Calu3 (cell line): Measurements from ENCODE around the gene DSE. TPM values are rescaled to one million over a fixed set of nuclear protein-coding genes. Genes with fewer than 3 reads are reported as not detected.
A peak's percentile ranks its signal among the peaks of the same experiment; 100 is the strongest.

ENCODE experiments used
- BruUV-seq: library from RNA; stranded (reverse); fragments of 400-500 nt; replicated peaks from 2 replicates; lab custom pipeline; 2021; lab: Mats Ljungman, UMichigan
- CTCF ChIA-PET: fragments of 300-600 bp; sonication (Branson Sonifier 250); formaldehyde crosslinking; loops from one replicate; lab custom pipeline; 2022; ENCODE audit warnings: antibody characterized with exemption; lab: Charles Lee
- DNase-seq: peaks from one replicate; pipeline ENCODE4 v3.0.0; 2022
- H3K27ac Mint-ChIP-seq: one replicate; pipeline ENCODE4 v1.8.0; 2022; ENCODE audit warnings: mixed read lengths; ENCODE audit not compliant: unreplicated experiment
- H3K27me3 Mint-ChIP-seq: one replicate; pipeline ENCODE4 v1.8.0; 2022; ENCODE audit warnings: mixed read lengths; ENCODE audit not compliant: unreplicated experiment
- H3K36me3 Mint-ChIP-seq: one replicate; pipeline ENCODE4 v1.8.0; 2022; ENCODE audit warnings: mild to moderate bottlenecking, moderate library complexity, mixed read lengths; ENCODE audit not compliant: insufficient read depth, unreplicated experiment
- H3K4me1 Mint-ChIP-seq: one replicate; pipeline ENCODE4 v1.8.0; 2022; ENCODE audit warnings: mild to moderate bottlenecking, low read depth, mixed read lengths; ENCODE audit not compliant: unreplicated experiment
- H3K4me3 Mint-ChIP-seq: one replicate; pipeline ENCODE4 v1.8.0; 2022; ENCODE audit warnings: mild to moderate bottlenecking, low read depth, moderate library complexity, mixed read lengths; ENCODE audit not compliant: unreplicated experiment
- H3K9me3 Mint-ChIP-seq: one replicate; pipeline ENCODE4 v1.8.0; 2022; ENCODE audit warnings: low read depth, mixed read lengths; ENCODE audit not compliant: unreplicated experiment
- intact Hi-C: fragments of 100-400 bp; cut with micrococcal nuclease; formaldehyde crosslinking; loops from one replicate; pipeline ENCODE4 v1.10.0; 2022; ENCODE audit not compliant: unreplicated experiment
- total RNA-seq: library from RNA; stranded (reverse); gene quantifications from 2 replicates; pipeline ENCODE4 v1.2.3, GENCODE V29; 2022
- TF ChIP-seq, protein P1 (sequence below): fragments of 200-600 bp; IDR thresholded peaks from one replicate; pipeline ENCODE4 v1.8.0; 2022; ENCODE audit warnings: antibody characterized with exemption; ENCODE audit not compliant: unreplicated experiment

Gene DSE
- total RNA-seq, 1 experiment from 2014 or later, result 43.8 TPM

DNA sequence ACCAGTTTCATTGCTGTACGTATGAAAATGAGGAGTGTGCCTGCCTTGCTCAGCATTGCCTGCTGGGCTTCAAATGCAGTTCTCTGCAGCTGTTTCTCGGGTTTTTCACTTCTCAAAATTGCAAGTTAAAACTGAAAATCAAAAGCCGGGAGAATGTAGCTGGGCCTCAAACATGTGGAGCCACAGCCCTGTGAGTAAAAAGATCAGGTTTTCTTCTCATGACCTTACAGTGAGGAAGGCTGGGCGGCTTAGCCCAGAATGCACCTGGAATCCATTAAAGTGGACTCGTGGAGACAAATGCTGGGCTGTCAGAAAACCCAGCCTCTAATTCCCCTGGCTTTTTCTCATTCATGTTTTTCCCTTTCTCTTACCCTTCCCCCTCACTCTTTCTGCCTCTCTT lies 34.4 kb downstream of the DSE start:
- H3K27ac Mint-ChIP-seq, result no peak overlapping the region
- TF ChIP-seq, protein P1, sequence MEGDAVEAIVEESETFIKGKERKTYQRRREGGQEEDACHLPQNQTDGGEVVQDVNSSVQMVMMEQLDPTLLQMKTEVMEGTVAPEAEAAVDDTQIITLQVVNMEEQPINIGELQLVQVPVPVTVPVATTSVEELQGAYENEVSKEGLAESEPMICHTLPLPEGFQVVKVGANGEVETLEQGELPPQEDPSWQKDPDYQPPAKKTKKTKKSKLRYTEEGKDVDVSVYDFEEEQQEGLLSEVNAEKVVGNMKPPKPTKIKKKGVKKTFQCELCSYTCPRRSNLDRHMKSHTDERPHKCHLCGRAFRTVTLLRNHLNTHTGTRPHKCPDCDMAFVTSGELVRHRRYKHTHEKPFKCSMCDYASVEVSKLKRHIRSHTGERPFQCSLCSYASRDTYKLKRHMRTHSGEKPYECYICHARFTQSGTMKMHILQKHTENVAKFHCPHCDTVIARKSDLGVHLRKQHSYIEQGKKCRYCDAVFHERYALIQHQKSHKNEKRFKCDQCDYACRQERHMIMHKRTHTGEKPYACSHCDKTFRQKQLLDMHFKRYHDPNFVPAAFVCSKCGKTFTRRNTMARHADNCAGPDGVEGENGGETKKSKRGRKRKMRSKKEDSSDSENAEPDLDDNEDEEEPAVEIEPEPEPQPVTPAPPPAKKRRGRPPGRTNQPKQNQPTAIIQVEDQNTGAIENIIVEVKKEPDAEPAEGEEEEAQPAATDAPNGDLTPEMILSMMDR, result no peak
- peaks cover 6% of the 10 kb centered on the region for H3K4me1 Mint-ChIP-seq
- CTCF ChIA-PET, result no interaction called here
- no peaks in the 10 kb centered on the region for H3K36me3 Mint-ChIP-seq
- H3K9me3 Mint-ChIP-seq, result no peaks in the 10 kb centered on the region
- intact Hi-C loops, result no loop called here
- no peaks in the 10 kb centered on the region for H3K27me3 Mint-ChIP-seq
- H3K4me3 Mint-ChIP-seq, result no peak overlapping the region
- no TSS peak for BruUV-seq
- no peak for DNase-seq

DNA sequence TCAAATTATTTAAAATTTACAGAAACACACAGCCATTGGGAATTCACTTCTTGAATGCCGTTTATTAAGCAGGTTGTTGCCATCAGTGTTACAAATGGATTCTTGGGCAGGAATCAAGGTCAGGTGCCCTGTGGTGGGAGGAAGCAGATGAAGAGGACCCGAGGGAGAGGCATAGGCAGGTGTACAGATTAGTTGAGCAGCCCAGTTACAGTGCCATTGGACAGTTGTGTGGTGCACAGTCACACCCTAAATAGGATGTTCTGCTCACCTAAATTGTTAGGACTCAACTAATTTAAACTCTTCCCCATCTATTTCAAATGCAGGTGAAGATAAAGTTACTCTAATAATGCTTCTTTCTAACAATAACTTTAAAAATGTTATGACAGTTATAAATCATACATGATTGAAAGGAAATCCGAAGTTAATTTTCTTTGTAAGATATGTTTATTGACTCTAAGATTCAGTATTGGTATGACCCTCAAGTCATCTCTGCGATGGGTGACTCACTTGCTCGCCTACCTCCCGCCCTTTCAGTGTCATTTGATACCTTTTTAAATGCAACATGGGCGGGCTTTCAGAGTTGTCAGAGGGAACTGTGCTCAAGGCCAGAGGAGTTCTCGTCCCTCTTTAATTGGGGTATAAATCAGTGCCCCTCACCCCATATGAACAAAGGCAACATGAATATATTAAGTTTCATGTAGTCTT lies 35.1 kb downstream of the DSE start:
- Mint-ChIP-seq H3K36me3 (no peaks in the 10 kb centered on the region), H3K27ac (no peak overlapping the region), H3K9me3 (no peaks in the 10 kb centered on the region), H3K4me3 (no peak overlapping the region), H3K4me1 (peaks cover 10% of the 10 kb centered on the region), H3K27me3 (no peaks in the 10 kb centered on the region)
- TF ChIP-seq, protein P1, result no peak
- no TSS peak for BruUV-seq
- CTCF ChIA-PET, result no interaction called here
- intact Hi-C loops, result no loop called here
- peak; percentile 27 for DNase-seq

DNA sequence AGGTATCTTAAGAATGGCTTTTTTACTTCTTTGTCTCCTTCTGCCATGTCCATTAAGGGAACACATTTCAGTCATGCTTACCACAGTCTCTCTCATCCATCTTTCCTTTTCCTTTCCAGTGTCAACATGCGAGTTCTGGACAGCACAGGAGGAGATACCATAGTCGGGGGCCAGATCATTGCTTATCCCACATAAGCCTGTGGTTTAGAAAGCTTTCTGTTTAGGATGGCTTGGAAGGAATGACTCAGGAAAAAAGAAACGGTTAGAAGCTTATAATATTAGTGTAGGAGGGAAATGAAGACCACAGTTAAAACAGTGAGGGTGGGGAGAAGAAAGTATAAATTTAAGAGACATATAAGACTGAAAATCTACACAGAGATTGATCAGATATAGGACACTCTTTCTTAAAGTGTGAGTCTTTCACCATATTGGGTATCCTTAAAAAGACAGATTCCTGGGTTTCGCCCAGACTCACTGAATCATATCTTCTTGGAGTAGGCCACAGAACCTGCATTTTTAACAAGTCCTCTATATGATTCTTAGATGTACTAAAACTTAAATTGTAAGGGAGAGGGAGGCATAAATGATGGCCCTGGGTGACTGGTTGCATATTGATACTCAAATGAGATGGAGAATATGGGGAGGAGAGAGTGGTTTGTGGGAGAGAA lies 36.1 kb downstream of the DSE start:
- H3K27ac Mint-ChIP-seq, result peak overlapping the region; percentile 10
- no peaks in the 10 kb centered on the region for H3K36me3 Mint-ChIP-seq
- TF ChIP-seq, protein P1, result no peak
- intact Hi-C loops, result no loop called here
- no peak overlapping the region for H3K4me3 Mint-ChIP-seq
- H3K9me3 Mint-ChIP-seq, result no peaks in the 10 kb centered on the region
- no peak for DNase-seq
- CTCF ChIA-PET, result interaction anchor here (0.6 kb wide), 1 partner anchor 15 kb away, joined by 5 read pairs; no protein-coding TSS in a partner anchor
- no TSS peak for BruUV-seq
- no peaks in the 10 kb centered on the region for H3K27me3 Mint-ChIP-seq
- H3K4me1 Mint-ChIP-seq, result peaks cover 15% of the 10 kb centered on the region

DNA sequence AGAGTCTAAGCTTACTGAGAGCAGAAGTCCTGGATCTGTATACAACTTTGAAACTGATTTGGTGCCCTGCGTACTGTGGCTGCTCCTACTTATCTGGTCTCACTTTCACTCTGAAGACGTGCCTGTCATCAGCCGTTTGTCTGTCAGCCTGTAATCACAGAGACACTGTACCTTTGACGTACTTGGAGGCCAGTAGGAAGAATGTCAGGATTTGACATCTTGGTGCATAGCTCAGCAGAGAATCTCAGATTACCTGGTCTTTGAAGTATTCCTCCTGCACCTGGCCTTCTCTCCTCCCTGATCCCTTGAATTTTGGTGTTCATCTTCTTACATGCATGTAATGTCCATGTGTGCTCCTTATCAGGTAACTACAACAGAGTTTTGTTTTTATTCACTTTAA lies 37.7 kb downstream of the DSE start:
- BruUV-seq, result no TSS peak
- Mint-ChIP-seq H3K4me3 (no peak overlapping the region), H3K27ac (no peak overlapping the region), H3K4me1 (peaks cover 15% of the 10 kb centered on the region), H3K27me3 (no peaks in the 10 kb centered on the region), H3K9me3 (no peaks in the 10 kb centered on the region), H3K36me3 (no peaks in the 10 kb centered on the region)
- DNase-seq, result no peak
- TF ChIP-seq, protein P1, result no peak
- CTCF ChIA-PET, result interaction anchor here (0.6 kb wide), 1 partner anchor 178 kb away, joined by 8 read pairs; no protein-coding TSS in a partner anchor
- intact Hi-C loops, result no loop called here
